Measurements from ENCODE around the gene ATN1. TPM values are rescaled to one million over a fixed set of nuclear protein-coding genes. Genes with fewer than 3 reads are reported as not detected.

The ATN1 gene
- total and polyA plus RNA-seq, 4 donors, result 3.6 to 12.6 (median 7.9) TPM

GRCh38 chr12:6946920-6947374 is 19.2 kb downstream of the ATN1 start:
- peaks cover 9 to 38% (median 27%) of the 10 kb centered on the region in 4 donors for H3K4me1 ChIP-seq (ENCODE audit: control insufficient read depth in 4 of 4, insufficient read depth in 4 of 4, low read length in 3 of 4)

DNA sequence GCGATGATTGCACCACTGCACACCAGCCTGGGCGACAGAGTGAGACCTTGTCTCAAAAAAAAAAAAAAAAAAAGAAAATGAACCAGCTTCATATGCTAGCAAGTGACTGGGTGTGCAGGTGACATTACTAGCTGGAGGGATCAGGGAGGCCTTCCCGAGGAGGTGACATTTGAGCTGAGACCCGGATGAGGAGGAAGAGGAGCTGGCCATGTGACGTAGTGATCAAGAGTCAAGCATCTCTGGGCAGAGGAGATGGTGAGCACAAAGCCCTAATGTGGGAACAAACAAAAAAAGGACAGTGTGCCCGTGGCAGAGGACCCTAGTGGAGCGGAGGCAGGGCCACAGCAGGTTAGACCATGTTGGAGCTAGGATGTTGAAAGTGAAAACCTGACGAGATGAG is 19.9 kb downstream of the ATN1 start:
- no peak overlapping the region for H3K4me3 ChIP-seq (ENCODE audit: low read depth in 1 of 3, low read length in 3 of 3)
- H3K9ac ChIP-seq (ENCODE audit: low read depth in 1 of 2, low read length in 2 of 2), result no peak overlapping the region
- 87% methylated on average over 8 of the region's 8 CpGs for WGBS
- H3K4me1 ChIP-seq (ENCODE audit: control insufficient read depth in 4 of 4, insufficient read depth in 4 of 4, low read length in 3 of 4), result peaks cover 9 to 38% (median 27%) of the 10 kb centered on the region in 4 donors
- no peak for DNase-seq (ENCODE audit: low spot score)
- H3K9me3 ChIP-seq (ENCODE audit: control insufficient read depth in 4 of 4, low read length in 3 of 4), result no peaks in the 10 kb centered on the region
- H3K27me3 ChIP-seq (ENCODE audit: control insufficient read depth in 4 of 4, insufficient read depth in 4 of 4, low read length in 3 of 4), result no peaks in the 10 kb centered on the region
- no peak overlapping the region for H3K27ac ChIP-seq (ENCODE audit: low read depth in 1 of 2, low read length in 2 of 2)
- H3K36me3 ChIP-seq (ENCODE audit: control insufficient read depth in 4 of 4, insufficient read depth in 3 of 4, low read depth in 1 of 4, low read length in 3 of 4), result no peaks in the 10 kb centered on the region
- TF ChIP-seq, protein P1, sequence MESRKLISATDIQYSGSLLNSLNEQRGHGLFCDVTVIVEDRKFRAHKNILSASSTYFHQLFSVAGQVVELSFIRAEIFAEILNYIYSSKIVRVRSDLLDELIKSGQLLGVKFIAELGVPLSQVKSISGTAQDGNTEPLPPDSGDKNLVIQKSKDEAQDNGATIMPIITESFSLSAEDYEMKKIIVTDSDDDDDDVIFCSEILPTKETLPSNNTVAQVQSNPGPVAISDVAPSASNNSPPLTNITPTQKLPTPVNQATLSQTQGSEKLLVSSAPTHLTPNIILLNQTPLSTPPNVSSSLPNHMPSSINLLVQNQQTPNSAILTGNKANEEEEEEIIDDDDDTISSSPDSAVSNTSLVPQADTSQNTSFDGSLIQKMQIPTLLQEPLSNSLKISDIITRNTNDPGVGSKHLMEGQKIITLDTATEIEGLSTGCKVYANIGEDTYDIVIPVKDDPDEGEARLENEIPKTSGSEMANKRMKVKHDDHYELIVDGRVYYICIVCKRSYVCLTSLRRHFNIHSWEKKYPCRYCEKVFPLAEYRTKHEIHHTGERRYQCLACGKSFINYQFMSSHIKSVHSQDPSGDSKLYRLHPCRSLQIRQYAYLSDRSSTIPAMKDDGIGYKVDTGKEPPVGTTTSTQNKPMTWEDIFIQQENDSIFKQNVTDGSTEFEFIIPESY (IDR thresholded peaks at IDR 0.05), result no peak
- TF ChIP-seq RXRA (IDR thresholded peaks at IDR 0.05), result no peak
- TF ChIP-seq GABPA (IDR thresholded peaks at IDR 0.05 in 1 of 2, conservative IDR thresholded peaks at IDR 0.05 in 1 of 2), result no peak
- no peak for TF ChIP-seq EGR1 (IDR thresholded peaks at IDR 0.05; ENCODE audit: low read depth in 2 of 2)
- no peak for TF ChIP-seq RAD21 (IDR thresholded peaks at IDR 0.05)
- TF ChIP-seq, protein P2, sequence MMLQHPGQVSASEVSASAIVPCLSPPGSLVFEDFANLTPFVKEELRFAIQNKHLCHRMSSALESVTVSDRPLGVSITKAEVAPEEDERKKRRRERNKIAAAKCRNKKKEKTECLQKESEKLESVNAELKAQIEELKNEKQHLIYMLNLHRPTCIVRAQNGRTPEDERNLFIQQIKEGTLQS (IDR thresholded peaks at IDR 0.05), result no peak
- TF ChIP-seq TAF1 (conservative IDR thresholded peaks at IDR 0.05), result no peak
- no peak for TF ChIP-seq NR2F2 (IDR thresholded peaks at IDR 0.05)
- TF ChIP-seq MAX (IDR thresholded peaks at IDR 0.05), result no peak
- no peak for TF ChIP-seq HNF4A (conservative IDR thresholded peaks at IDR 0.05)
- no peak for TF ChIP-seq JUND (IDR thresholded peaks at IDR 0.05)
- TF ChIP-seq FOXA1 (IDR thresholded peaks at IDR 0.05), result no peak
- no peak for TF ChIP-seq SP1 (IDR thresholded peaks at IDR 0.05)
- TF ChIP-seq YY1 (IDR thresholded peaks at IDR 0.05), result no peak
- TF ChIP-seq HNF4G (IDR thresholded peaks at IDR 0.05), result no peak
- TF ChIP-seq FOXA2 (IDR thresholded peaks at IDR 0.05), result no peak
- TF ChIP-seq, protein P3, sequence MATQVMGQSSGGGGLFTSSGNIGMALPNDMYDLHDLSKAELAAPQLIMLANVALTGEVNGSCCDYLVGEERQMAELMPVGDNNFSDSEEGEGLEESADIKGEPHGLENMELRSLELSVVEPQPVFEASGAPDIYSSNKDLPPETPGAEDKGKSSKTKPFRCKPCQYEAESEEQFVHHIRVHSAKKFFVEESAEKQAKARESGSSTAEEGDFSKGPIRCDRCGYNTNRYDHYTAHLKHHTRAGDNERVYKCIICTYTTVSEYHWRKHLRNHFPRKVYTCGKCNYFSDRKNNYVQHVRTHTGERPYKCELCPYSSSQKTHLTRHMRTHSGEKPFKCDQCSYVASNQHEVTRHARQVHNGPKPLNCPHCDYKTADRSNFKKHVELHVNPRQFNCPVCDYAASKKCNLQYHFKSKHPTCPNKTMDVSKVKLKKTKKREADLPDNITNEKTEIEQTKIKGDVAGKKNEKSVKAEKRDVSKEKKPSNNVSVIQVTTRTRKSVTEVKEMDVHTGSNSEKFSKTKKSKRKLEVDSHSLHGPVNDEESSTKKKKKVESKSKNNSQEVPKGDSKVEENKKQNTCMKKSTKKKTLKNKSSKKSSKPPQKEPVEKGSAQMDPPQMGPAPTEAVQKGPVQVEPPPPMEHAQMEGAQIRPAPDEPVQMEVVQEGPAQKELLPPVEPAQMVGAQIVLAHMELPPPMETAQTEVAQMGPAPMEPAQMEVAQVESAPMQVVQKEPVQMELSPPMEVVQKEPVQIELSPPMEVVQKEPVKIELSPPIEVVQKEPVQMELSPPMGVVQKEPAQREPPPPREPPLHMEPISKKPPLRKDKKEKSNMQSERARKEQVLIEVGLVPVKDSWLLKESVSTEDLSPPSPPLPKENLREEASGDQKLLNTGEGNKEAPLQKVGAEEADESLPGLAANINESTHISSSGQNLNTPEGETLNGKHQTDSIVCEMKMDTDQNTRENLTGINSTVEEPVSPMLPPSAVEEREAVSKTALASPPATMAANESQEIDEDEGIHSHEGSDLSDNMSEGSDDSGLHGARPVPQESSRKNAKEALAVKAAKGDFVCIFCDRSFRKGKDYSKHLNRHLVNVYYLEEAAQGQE (IDR thresholded peaks at IDR 0.05), result no peak

More at GRCh38 chr12:6946920-6947374, 19.2 kb downstream of the ATN1 start:
- Histone ChIP-seq H3K27me3 (ENCODE audit: control insufficient read depth in 4 of 4, insufficient read depth in 4 of 4, low read length in 3 of 4) (no peaks in the 10 kb centered on the region), H3K9me3 (ENCODE audit: control insufficient read depth in 4 of 4, low read length in 3 of 4) (no peaks in the 10 kb centered on the region), H3K36me3 (ENCODE audit: control insufficient read depth in 4 of 4, insufficient read depth in 3 of 4, low read depth in 1 of 4, low read length in 3 of 4) (no peaks in the 10 kb centered on the region), H3K27ac (ENCODE audit: low read depth in 1 of 2, low read length in 2 of 2) (peak overlapping the region; percentile 86 to 96), H3K4me3 (ENCODE audit: low read depth in 1 of 3, low read length in 3 of 3) (peak overlapping the region; percentile 56 to 69 (median 67)), H3K9ac (ENCODE audit: low read depth in 1 of 2, low read length in 2 of 2) (peak overlapping the region in 1 of 2 donors; percentile 52)
- DNase-seq (ENCODE audit: low spot score), result no peak
- TF ChIP-seq, protein P4, sequence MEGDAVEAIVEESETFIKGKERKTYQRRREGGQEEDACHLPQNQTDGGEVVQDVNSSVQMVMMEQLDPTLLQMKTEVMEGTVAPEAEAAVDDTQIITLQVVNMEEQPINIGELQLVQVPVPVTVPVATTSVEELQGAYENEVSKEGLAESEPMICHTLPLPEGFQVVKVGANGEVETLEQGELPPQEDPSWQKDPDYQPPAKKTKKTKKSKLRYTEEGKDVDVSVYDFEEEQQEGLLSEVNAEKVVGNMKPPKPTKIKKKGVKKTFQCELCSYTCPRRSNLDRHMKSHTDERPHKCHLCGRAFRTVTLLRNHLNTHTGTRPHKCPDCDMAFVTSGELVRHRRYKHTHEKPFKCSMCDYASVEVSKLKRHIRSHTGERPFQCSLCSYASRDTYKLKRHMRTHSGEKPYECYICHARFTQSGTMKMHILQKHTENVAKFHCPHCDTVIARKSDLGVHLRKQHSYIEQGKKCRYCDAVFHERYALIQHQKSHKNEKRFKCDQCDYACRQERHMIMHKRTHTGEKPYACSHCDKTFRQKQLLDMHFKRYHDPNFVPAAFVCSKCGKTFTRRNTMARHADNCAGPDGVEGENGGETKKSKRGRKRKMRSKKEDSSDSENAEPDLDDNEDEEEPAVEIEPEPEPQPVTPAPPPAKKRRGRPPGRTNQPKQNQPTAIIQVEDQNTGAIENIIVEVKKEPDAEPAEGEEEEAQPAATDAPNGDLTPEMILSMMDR (IDR thresholded peaks at IDR 0.05; ENCODE audit: low read depth, low read length, missing input control), result no peak
- TF ChIP-seq, protein P2 (IDR thresholded peaks at IDR 0.05), result no peak
- TF ChIP-seq YY1 (IDR thresholded peaks at IDR 0.05), result no peak
- TF ChIP-seq RXRA (IDR thresholded peaks at IDR 0.05), result no peak
- no peak for TF ChIP-seq MAX (IDR thresholded peaks at IDR 0.05)
- TF ChIP-seq FOXA2 (IDR thresholded peaks at IDR 0.05), result no peak
- TF ChIP-seq TAF1 (conservative IDR thresholded peaks at IDR 0.05), result no peak
- no peak for TF ChIP-seq HNF4G (IDR thresholded peaks at IDR 0.05)
- no peak for TF ChIP-seq FOXA1 (IDR thresholded peaks at IDR 0.05)
- TF ChIP-seq GABPA (IDR thresholded peaks at IDR 0.05 in 1 of 2, conservative IDR thresholded peaks at IDR 0.05 in 1 of 2), result no peak
- no peak for TF ChIP-seq JUND (IDR thresholded peaks at IDR 0.05)
- no peak for TF ChIP-seq SP1 (IDR thresholded peaks at IDR 0.05)
- no peak for TF ChIP-seq NR2F2 (IDR thresholded peaks at IDR 0.05)
- WGBS, result 50% methylated on average over 8 of the region's 8 CpGs
